Measurements from ENCODE around the gene USP17L12.
"Not testable (repeated sequence)": the region's sequence is repeated elsewhere in the genome, so short reads cannot be mapped to it uniquely, and the experiment has no call there.

- not testable (repeated sequence) for TF ChIP-seq CTCF, POLR2A, POLR2AphosphoS5 (IDR thresholded peaks at IDR 0.05)
Measured at GRCh38 chr4:9234085-9234484, 14.1 kb downstream of the USP17L12 start, which contains the start of gene USP17L15.
